Loucy (cell line): ENCODE results near the gene NDUFAF3.

Experiments
- H2AFZ ChIP-seq: fragments of 200-600 bp; sonication (generic); 2 replicates; pipeline ENCODE4 v1.6.0; 2016; ENCODE audit warnings: antibody characterized with exemption, mild to moderate bottlenecking, low read length, moderate library complexity
- H3F3A ChIP-seq: fragments of 200-600 bp; 2 replicates; pipeline ENCODE4 v1.6.0; 2016; ENCODE audit warnings: antibody characterized with exemption, low read depth, mild to moderate bottlenecking
- H3K27me3 ChIP-seq: fragments of 200-600 bp; sonication (generic); 2 replicates; pipeline ENCODE4 v1.6.1; 2014; ENCODE audit warnings: low read length, mild to moderate bottlenecking; ENCODE audit not compliant: insufficient read depth, poor library complexity, severe bottlenecking
- H3K36me3 ChIP-seq: fragments of 200-600 bp; sonication (generic); 2 replicates; pipeline ENCODE4 v1.6.1; 2016; ENCODE audit warnings: low read length; ENCODE audit not compliant: insufficient read depth
- H3K4me1 ChIP-seq: fragments of 200-600 bp; sonication (generic); 2 replicates; pipeline ENCODE4 v1.5.1; 2014; ENCODE audit warnings: low read length, mild to moderate bottlenecking; ENCODE audit not compliant: insufficient read depth, poor library complexity, severe bottlenecking
- H3K4me2 ChIP-seq: fragments of 200-600 bp; sonication (generic); 2 replicates; pipeline ENCODE4 v1.6.0; 2014; ENCODE audit warnings: antibody characterized with exemption, low read length, low read depth, mild to moderate bottlenecking; ENCODE audit not compliant: poor library complexity, severe bottlenecking
- H3K4me3 ChIP-seq: fragments of 200-600 bp; sonication (generic); 2 replicates; pipeline ENCODE4 v1.5.1; 2014; ENCODE audit warnings: low read length, mild to moderate bottlenecking, mixed read lengths; ENCODE audit not compliant: poor library complexity, severe bottlenecking
- H3K79me2 ChIP-seq: fragments of 200-600 bp; sonication (generic); 2 replicates; pipeline ENCODE4 v1.6.1; 2014; ENCODE audit warnings: low read length; ENCODE audit not compliant: insufficient read depth
- H3K9ac ChIP-seq: fragments of 200-600 bp; sonication (generic); 2 replicates; pipeline ENCODE4 v1.6.0; 2014; ENCODE audit warnings: mild to moderate bottlenecking, low read depth, low read length, moderate library complexity; ENCODE audit not compliant: poor library complexity, severe bottlenecking
- H3K9me2 ChIP-seq: fragments of 200-600 bp; sonication (generic); replicated peaks from 2 replicates; pipeline ENCODE4 v1.6.1; 2016; ENCODE audit warnings: low read depth, low read length, mixed read lengths
- H3K9me3 ChIP-seq: fragments of 200-600 bp; sonication (generic); 2 replicates; pipeline ENCODE4 v1.6.1; 2014; ENCODE audit warnings: mild to moderate bottlenecking, antibody characterized with exemption, low read length, low read depth; ENCODE audit not compliant: insufficient read depth
- H4K20me1 ChIP-seq: fragments of 200-600 bp; sonication (generic); 2 replicates; pipeline ENCODE4 v1.6.0; 2014; ENCODE audit warnings: antibody characterized with exemption, low read length, mild to moderate bottlenecking; ENCODE audit not compliant: insufficient read depth, poor library complexity, severe bottlenecking
- CTCF ChIP-seq: fragments of 200-600 bp; sonication (generic); conservative IDR thresholded peaks from 2 replicates; pipeline ENCODE4 v1.5.1; 2014; ENCODE audit warnings: mild to moderate bottlenecking, antibody characterized with exemption, low read length
- EZH2phosphoT487 ChIP-seq: fragments of 200-600 bp; IDR thresholded peaks from 2 replicates; pipeline ENCODE4 v1.6.1; 2018; ENCODE audit warnings: antibody characterized with exemption, mild to moderate bottlenecking, moderate library complexity, borderline replicate concordance

Gene NDUFAF3

GRCh38 chr3:49017229-49017970, 4.5 kb upstream of the NDUFAF3 start:
- H3K4me1 ChIP-seq = peaks cover 15% of the 10 kb centered on the region
- H3K4me2 ChIP-seq = peak overlapping the region; percentile 92
- no peak for TF ChIP-seq CTCF
- TF ChIP-seq EZH2phosphoT487 = no peak
- H3K4me3 ChIP-seq = peak overlapping the region; percentile 91
- H3K9me3 ChIP-seq = no peaks in the 10 kb centered on the region
- H3F3A ChIP-seq = no peaks in the 10 kb centered on the region
- peaks cover 59% of the 10 kb centered on the region for H3K79me2 ChIP-seq
- no peaks in the 10 kb centered on the region for H3K27me3 ChIP-seq
- H3K36me3 ChIP-seq = peaks cover 45% of the 10 kb centered on the region; the same call in 1 of the 2 replicates
- H3K9ac ChIP-seq = no peak overlapping the region
- no peak overlapping the region for H2AFZ ChIP-seq
- peaks cover 62% of the 10 kb centered on the region for H4K20me1 ChIP-seq
- no peaks in the 10 kb centered on the region for H3K9me2 ChIP-seq

- Histone ChIP-seq H3K9me2 (no peaks in the 10 kb centered on the region), H2AFZ (peak within 1 kb of the TSS; percentile 55; the same call in 1 of the 2 replicates)
Measured at GRCh38 chr3:49017971-49018706, 3.8 kb upstream of the NDUFAF3 start, which contains the start of gene DALRD3. Gene DALRD3, minus strand, starts transcription at chr3:49018580. Its CDS starts 16 bp downstream, at chr3:49018564.

GRCh38 chr3:49018707-49019006, 3.3 kb upstream of the NDUFAF3 start:
- Histone ChIP-seq H3K4me1 (peaks cover 22% of the 10 kb centered on the region), H4K20me1 (peaks cover 60% of the 10 kb centered on the region), H3K9me3 (no peaks in the 10 kb centered on the region), H3K4me2 (peak overlapping the region; percentile 92), H2AFZ (peak overlapping the region; percentile 55; the same call in 1 of the 2 replicates), H3K9me2 (no peaks in the 10 kb centered on the region), H3K36me3 (peaks cover 35% of the 10 kb centered on the region; the same call in 1 of the 2 replicates), H3F3A (peaks cover 3% of the 10 kb centered on the region; the same call in 1 of the 2 replicates), H3K79me2 (peaks cover 60% of the 10 kb centered on the region), H3K4me3 (peak overlapping the region; percentile 91), H3K9ac (peak overlapping the region; percentile 67), H3K27me3 (no peaks in the 10 kb centered on the region)
- TF ChIP-seq CTCF = no peak
- no peak for TF ChIP-seq EZH2phosphoT487

More at GRCh38 chr3:49017971-49018706, 3.8 kb upstream of the NDUFAF3 start, which contains the start of gene DALRD3:
- H3F3A ChIP-seq = peaks cover 1% of the 10 kb centered on the region; the same call in 1 of the 2 replicates
- TF ChIP-seq EZH2phosphoT487 (no peak), CTCF (no peak)
- H3K4me1 ChIP-seq = peaks cover 18% of the 10 kb centered on the region
- no peaks in the 10 kb centered on the region for H3K27me3 ChIP-seq
- H3K36me3 ChIP-seq = peaks cover 37% of the 10 kb centered on the region; the same call in 1 of the 2 replicates
- peak within 1 kb of the TSS; percentile 91 for H3K4me3 ChIP-seq
- H3K9me3 ChIP-seq = no peaks in the 10 kb centered on the region
- peak within 1 kb of the TSS; percentile 98 for H3K9ac ChIP-seq
- peaks cover 60% of the 10 kb centered on the region for H3K79me2 ChIP-seq
- peak within 1 kb of the TSS; percentile 92 for H3K4me2 ChIP-seq
- peaks cover 62% of the 10 kb centered on the region for H4K20me1 ChIP-seq
